ENCODE data around the gene NEK1.

Gene NEK1

GRCh38 chr4:169417629-169418282, 194.6 kb downstream of the NEK1 start:
- no peak for DNase-seq

DNA sequence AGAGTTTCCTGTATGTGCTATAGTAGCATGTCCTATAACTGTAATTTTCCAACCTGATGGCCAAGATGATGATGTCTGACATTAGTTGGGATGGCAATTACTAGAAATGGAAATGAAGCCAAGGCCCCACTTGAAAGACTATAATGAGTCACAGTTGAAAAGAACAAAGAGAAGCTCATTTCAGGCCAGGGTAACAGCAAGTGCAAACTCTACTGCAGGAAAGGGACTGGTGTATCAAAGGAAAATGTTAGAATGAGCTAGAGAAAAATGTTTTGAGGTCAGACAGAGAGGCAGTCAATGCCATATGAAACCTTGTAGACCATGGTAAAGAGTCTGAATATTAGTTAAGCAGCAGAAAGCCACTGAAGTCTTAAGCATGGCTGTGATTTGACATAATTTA, 195.4 kb downstream of the NEK1 start:
- DNase-seq, result no peak

- DNase-seq, result no peak
These were observed 195.9 kb downstream of the NEK1 start for GRCh38 chr4:169416461-169416860.

- DNase-seq, result no peak
These were observed 197.5 kb downstream of the NEK1 start for GRCh38 chr4:169414913-169415312.

DNA sequence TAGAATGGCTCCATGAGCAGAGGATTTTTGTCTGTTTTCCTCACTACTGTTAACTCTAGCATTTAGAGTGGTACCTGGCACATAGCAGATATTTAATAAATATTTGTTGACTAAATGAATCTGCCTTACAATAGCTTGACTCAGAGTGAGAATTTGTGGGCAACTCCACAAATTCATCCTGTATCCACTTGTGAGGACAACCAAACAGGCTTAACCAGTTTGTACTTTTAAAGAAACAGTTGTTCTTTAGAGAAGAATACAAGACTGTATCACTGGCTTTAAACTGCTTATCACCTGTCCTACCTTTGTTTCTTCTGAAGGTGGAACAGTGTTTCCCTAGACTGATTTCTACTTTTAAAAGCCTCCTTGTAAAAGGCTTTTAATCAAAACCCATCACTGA, 200.3 kb downstream of the NEK1 start:
- no peak for DNase-seq

DNA sequence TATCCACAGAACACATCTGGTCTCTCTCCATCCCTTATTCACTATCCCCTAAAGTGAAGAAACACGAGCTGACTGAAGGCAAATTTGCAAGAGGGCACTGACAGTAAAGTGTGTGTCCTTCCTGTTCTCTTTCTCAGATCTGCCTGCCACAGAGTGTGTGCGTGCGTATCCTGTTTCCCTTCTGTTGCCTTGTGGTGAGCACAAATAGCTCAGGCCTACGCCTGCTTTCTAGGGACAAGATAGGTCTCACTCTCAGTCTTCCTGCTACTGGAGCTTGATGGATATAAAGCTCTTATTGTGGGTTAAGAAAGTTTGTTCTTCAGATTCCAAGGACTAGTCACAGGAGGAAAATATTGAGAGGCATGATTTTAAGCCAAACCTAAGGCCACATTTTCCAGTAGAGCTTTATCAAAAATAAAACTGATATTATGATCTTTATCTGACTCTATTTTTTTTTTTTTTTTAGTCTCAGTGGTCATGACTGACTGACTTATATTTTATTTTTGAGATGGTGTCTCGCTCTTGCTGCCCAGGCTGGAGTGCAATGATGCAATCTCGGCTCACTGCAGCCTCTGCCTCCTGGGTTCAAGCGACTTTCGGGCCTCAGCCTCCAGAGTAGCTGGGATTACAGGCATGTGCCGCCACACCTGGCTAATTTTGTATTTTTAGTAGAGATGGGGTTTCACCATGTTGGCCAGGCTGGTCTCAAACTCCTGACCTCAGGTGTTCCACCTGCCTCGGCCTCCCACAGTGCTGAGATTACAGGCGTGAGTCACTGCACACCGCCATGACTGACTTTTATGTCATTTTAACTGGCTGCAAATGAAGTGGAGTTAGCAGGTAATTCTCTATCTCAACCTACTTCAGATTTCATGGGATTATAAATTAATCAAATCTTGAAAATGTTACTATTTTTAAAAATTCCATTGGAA, 201.3 kb downstream of the NEK1 start:
- peak; percentile 3 for DNase-seq

GRCh38 chr4:169407217-169407845, 205.1 kb downstream of the NEK1 start:
- DNase-seq, result no peak

DNA sequence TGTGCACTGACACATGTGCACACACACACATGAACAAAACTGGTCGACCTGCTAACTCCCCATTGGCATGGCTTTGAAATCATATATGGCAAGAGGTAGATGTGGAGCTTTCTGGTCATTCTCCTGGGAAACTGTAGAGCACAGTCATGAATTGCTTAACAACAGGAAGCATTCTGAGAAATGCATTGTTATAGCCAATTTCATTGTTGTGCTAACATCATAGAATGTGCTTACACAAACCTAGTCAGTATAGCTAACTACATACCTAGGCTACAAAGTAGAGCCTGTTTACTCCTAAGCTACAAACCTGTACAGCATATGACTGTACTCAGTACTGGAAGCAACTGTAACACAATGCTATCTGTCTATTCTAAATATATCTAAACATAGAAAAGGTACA, 207.4 kb downstream of the NEK1 start:
- DNase-seq, result no peak

DNA sequence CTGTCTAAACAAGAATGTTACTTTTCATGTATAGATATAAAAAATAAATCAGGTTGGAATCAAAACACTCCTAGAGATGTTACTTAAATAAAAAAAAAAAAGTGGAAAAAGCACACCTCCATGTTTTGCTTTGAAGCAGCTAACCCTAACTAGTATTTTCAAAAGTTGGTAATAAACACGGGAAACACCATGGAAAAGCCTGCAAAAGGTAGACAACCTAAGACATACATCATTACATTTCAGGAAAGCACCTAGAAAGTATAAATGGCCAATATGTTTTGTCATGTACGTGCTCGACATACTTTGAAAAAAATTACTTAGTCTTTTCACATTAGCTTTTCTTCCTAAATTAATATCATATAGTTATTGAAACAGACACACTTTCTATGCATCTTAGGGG, 211.6 kb downstream of the NEK1 start:
- DNase-seq, result no peak

DNA sequence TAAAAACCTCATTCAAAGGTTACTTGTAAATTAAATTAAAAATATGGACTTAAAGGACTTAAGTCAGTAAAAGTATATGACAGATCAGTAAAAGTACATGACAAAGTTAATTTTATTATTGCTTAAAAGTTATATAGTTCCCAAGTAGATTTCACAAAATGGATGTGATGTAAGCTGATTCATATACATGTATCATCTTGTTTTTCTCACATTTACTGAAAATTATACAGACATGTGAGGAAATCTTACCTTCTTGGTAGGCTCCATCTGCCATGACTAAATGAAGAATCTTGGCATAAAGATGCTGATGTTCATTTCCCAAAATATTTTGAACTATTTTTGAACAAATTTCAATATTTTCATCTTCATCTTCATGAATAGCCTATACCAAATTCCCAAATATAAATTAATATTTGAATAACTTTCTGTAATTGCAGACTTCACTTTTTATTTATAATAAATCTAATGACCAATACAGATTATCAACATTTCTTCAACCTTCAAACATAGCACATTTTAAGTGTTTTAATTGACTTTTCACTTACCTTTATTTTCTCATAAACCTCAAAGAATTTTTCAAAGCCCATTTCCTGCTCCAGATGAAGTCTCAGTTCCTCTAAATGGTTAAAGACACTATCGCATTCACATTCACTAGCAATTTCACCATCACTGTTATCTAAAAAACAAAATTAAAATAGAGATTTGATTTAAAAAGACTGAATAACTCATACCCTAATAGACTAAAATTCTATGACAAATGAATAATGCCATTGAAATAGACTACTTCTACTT, 212.2 kb downstream of the NEK1 start:
- DNase-seq, result no peak

DNA sequence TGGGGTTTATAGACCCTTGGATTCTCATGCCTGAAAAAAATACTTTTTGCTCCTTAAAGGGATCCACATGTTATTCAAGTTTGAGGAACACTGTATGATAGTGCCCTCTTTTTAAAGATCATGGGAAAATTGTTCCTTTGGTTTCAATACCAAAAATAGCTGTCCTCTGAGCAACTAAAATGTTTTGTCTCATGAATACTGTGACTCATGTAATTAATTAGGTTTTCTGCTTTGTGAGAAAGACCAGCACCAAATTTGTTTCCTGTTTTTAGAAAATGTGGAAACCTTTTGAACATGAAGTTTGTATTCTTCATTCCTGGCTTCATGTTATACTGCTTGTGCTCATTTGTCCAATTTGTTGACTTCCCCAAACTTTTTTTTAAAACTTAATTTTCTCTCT, 214.1 kb downstream of the NEK1 start:
- DNase-seq, result no peak

- no peak for DNase-seq
These were observed 214.6 kb downstream of the NEK1 start for GRCh38 chr4:169397762-169398161.

GRCh38 chr4:169385376-169385775, 227.0 kb downstream of the NEK1 start:
- DNase-seq, result no peak

DNA sequence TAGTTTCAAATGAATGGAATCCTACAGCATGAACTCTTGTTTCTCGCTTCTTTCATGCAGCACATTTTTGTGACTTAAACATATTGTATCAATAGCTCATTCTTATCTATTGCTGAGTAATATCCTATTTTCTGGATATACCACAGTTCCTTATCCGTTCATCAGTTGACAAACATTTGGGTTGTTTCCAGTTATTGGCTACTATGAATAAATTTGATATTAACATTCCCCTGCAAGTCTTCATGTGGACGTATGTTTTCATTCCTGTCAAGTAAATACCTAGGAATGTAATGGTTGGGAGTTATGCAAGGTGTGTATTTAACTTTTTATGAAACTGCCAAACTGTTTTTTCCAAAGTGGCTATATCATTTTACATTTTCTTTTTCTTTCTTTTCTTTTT, 227.6 kb downstream of the NEK1 start:
- DNase-seq, result no peak

- DNase-seq, result no peak
These were observed 228.7 kb downstream of the NEK1 start for GRCh38 chr4:169383724-169384123.

- no peak for DNase-seq
These were observed 232.7 kb downstream of the NEK1 start for GRCh38 chr4:169379688-169380087.

DNA sequence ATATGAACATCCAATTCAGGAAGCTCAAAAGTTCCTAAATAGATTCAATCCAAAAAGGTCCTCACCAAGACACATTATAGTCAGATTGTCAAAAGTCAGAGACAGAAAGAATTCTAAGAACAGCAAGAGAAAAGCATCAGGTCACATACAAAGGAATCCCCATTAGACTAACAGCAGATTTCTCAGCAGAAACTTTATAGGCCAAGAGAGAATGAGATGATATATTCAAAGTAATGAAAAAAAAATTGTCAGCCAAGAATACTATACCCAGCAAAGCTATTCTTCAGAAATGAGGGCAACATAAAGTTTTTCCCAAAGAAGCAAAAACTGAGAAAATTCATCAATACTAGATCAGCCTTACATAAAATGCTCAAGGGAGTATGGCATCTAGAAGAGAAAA, 235.0 kb downstream of the NEK1 start:
- DNase-seq, result no peak

DNA sequence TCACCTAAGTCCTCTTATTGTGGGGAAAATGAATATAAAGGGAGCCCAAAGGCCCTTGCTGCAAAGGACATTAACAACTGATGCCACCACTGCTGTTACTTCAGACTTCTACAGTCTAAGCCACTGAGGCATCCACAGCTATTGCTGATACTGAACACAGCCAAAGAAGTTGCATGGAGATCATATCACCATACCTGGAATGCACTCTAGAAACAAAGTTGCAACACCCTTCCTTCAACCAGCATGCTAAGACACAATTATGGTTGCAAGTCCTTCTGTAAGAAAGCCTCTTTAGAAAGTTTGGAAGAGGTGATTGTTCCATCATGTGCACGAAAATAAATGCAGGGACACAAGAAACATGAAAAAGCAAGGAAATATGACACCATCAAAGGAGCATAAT, 236.0 kb downstream of the NEK1 start:
- DNase-seq, result no peak

GRCh38 chr4:169372791-169373190, 239.6 kb downstream of the NEK1 start:
- DNase-seq, result no peak

DNA sequence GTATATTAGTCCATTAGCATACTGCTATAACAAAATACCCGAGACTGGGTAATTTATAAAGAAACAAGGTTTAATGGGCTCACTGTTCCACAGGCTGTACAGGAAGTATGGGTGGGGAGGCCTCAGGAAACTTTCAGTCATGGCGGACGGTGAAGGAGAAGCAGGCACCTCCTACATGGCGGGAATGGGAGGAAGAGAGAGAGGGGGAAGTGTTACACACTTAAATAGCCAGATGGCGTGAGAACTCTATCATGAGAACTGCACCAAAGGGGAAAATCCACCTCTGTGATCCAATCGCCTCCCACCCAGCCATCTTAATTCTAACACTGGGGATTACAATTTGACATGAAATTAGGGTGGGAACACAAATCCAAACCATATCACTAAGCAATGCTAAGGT, 242.7 kb downstream of the NEK1 start:
- DNase-seq, result no peak

DNA sequence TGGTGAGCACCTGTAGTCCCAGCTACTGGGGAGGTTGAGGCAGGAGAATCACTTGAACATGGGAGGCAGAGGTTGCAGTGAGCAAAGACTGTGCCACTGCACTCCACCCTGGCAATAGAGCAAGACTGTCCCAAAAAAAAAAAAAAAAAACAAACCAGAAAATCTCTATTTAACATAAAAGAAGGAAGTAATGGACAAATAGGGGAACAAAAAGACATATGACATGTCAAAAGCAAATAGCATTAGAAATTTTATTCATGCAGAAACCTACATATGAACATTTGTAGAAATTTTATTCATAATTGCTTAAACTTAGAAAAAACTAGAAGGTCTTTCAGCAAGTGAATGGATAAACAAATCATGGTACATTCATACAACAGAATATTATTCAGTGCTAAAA, 244.6 kb downstream of the NEK1 start:
- DNase-seq, result no peak

GRCh38 chr4:169366821-169367220, 245.6 kb downstream of the NEK1 start:
- DNase-seq, result no peak

- no peak for DNase-seq
These were observed 249.8 kb downstream of the NEK1 start for GRCh38 chr4:169362607-169363006.

Data from stimulated activated CD4-positive, alpha-beta T cell treated with anti-CD3 and anti-CD28 coated beads, Interleukin-12 subunit alpha, Interleukin-12 subunit beta, amount 100 ng/mL, for 4 hours (primary cell).